AG04450 (cell line): ENCODE results near the gene IL25. TPM values are rescaled to one million over a fixed set of nuclear protein-coding genes. Genes with fewer than 3 reads are reported as not detected.
"Not testable (repeated sequence)": the region's sequence is repeated elsewhere in the genome, so short reads cannot be mapped to it uniquely, and the experiment has no call there.

Source experiments
- CTCF ChIA-PET: fragments of 300-600, 350-600 bp; formaldehyde crosslinking; extraction: SDS; loops from one replicate; lab custom pipeline; 2022; ENCODE audit warnings: antibody characterized with exemption, inconsistent platforms; lab: Charles Lee
- POLR2A ChIA-PET: fragments of 350-600 bp; formaldehyde crosslinking; extraction: SDS; loops from one replicate; lab custom pipeline; 2021; ENCODE audit warnings: antibody characterized with exemption, inconsistent platforms; lab: Yijun Ruan, JAX
- DNase-seq: peaks from one replicate; pipeline ENCODE4 v3.0.0-alpha.2; 2011; ENCODE audit warnings: low read depth, low spot score
- H3K27ac ChIP-seq: one replicate; pipeline ENCODE4 v1.5.1; 2012; ENCODE audit warnings: low read depth, low read length, control low read depth
- H3K27me3 ChIP-seq: one replicate; pipeline ENCODE4 v1.6.0; 2012; ENCODE audit warnings: low read length; ENCODE audit not compliant: control insufficient read depth, insufficient read depth
- H3K4me3 ChIP-seq: 2 replicates; pipeline ENCODE4 v1.5.1; 2011; ENCODE audit warnings: mild to moderate bottlenecking, low read depth, low read length, control low read depth
- H3K9me3 ChIP-seq: 2 replicates; pipeline ENCODE4 v1.5.1; 2012; ENCODE audit warnings: low read length; ENCODE audit not compliant: control insufficient read depth, insufficient read depth
- polyA plus RNA-seq: library from polyadenylated mRNA; depleted of rRNA; stranded (reverse); fragments of >200 nt; gene quantifications from 2 replicates; pipeline ENCODE4 v1.2.3, GENCODE V29; 2011
- TF ChIP-seq, protein P1 (sequence below): IDR thresholded peaks from 2 replicates; pipeline ENCODE4 v1.5.1; 2011; ENCODE audit warnings: low read depth, low read length, control low read depth, inconsistent platforms

Gene IL25
- polyA plus RNA-seq, 1 experiment: not detected

- CTCF ChIA-PET: no interaction called here
- Histone ChIP-seq H3K27ac (no peak overlapping the region), H3K27me3 (peaks cover 7% of the 10 kb centered on the region), H3K9me3 (no peaks in the 10 kb centered on the region; the same call in 1 of the 2 replicates), H3K4me3 (no peak overlapping the region)
- DNase-seq: no peak
- POLR2A ChIA-PET: no interaction called here
- TF ChIP-seq, protein P1, sequence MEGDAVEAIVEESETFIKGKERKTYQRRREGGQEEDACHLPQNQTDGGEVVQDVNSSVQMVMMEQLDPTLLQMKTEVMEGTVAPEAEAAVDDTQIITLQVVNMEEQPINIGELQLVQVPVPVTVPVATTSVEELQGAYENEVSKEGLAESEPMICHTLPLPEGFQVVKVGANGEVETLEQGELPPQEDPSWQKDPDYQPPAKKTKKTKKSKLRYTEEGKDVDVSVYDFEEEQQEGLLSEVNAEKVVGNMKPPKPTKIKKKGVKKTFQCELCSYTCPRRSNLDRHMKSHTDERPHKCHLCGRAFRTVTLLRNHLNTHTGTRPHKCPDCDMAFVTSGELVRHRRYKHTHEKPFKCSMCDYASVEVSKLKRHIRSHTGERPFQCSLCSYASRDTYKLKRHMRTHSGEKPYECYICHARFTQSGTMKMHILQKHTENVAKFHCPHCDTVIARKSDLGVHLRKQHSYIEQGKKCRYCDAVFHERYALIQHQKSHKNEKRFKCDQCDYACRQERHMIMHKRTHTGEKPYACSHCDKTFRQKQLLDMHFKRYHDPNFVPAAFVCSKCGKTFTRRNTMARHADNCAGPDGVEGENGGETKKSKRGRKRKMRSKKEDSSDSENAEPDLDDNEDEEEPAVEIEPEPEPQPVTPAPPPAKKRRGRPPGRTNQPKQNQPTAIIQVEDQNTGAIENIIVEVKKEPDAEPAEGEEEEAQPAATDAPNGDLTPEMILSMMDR: no peak
These were observed 41.6 kb downstream of the IL25 start for GRCh38 chr14:23414254-23414653.

GRCh38 chr14:23414906-23415820, 42.6 kb downstream of the IL25 start:
- no peak for DNase-seq
- TF ChIP-seq, protein P1: no peak
- Histone ChIP-seq H3K4me3 (no peak overlapping the region), H3K27me3 (peaks cover 10% of the 10 kb centered on the region), H3K27ac (no peak overlapping the region), H3K9me3 (no peaks in the 10 kb centered on the region; the same call in 1 of the 2 replicates)
- ChIA-PET POLR2A (no interaction called here), CTCF (no interaction called here)

- DNase-seq: no peak
- Histone ChIP-seq H3K27ac (no peak overlapping the region), H3K27me3 (peaks cover 16% of the 10 kb centered on the region), H3K4me3 (no peak overlapping the region), H3K9me3 (no peaks in the 10 kb centered on the region; the same call in 1 of the 2 replicates)
- TF ChIP-seq, protein P1: no peak
- POLR2A ChIA-PET: no interaction called here
- CTCF ChIA-PET: interaction anchor here (1.0 kb wide), 1 partner anchor 36 kb away, joined by 4 read pairs; no protein-coding TSS in a partner anchor
These were observed 43.5 kb downstream of the IL25 start for GRCh38 chr14:23415821-23416778.

DNA sequence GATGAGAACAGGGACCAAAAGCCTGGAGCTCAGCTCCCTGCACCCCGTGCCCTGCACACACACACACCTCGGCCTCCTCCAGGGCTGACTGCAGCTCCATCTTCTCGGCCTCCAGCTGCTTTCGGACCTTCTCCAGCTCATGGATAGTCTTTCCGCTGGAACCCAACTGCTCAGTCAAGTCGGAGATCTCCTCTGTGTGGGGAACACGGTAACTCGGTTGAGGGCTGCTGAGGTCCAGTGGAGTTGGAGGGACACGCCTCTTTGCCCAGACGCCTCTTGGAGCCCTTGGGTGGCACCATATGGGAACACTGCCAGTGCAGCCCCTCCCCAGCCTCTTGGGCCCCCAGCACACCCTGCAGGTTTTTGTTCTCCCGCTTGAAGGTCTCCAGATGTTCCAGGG, 44.2 kb downstream of the IL25 start:
- no peak overlapping the region for H3K27ac ChIP-seq
- ChIA-PET CTCF (interaction anchor here (1.0 kb wide), 1 partner anchor 37 kb away, joined by 4 read pairs; no protein-coding TSS in a partner anchor), POLR2A (no interaction called here)
- H3K9me3 ChIP-seq: no peaks in the 10 kb centered on the region; the same call in 1 of the 2 replicates
- TF ChIP-seq, protein P1: no peak
- no peak for DNase-seq
- H3K27me3 ChIP-seq: peaks cover 18% of the 10 kb centered on the region
- H3K4me3 ChIP-seq: no peak overlapping the region

GRCh38 chr14:23417269-23417668, 44.7 kb downstream of the IL25 start:
- not testable (repeated sequence) for H3K27ac ChIP-seq, H3K4me3 ChIP-seq, DNase-seq, H3K9me3 ChIP-seq
- peaks cover 19% of the 10 kb centered on the region for H3K27me3 ChIP-seq
- ChIA-PET POLR2A (interaction anchor here (1.1 kb wide), 1 partner anchor 24 kb away, joined by 3 read pairs; no protein-coding TSS in a partner anchor), CTCF (interaction anchor here (1.0 kb wide), 1 partner anchor 37 kb away, joined by 4 read pairs; no protein-coding TSS in a partner anchor)
